Caco-2 (cell line): ENCODE results near the gene ZNF597. TPM values are rescaled to one million over a fixed set of nuclear protein-coding genes. Genes with fewer than 3 reads are reported as not detected.

Source experiments
- BruUV-seq: library from RNA; stranded (reverse); fragments of 400-500 nt; replicated peaks from 2 replicates; lab custom pipeline; 2021; lab: Mats Ljungman, UMichigan
- CTCF ChIA-PET: fragments of 300-600 bp; sonication (Branson Sonifier 250); formaldehyde crosslinking; loops from one replicate; lab custom pipeline; 2022; ENCODE audit warnings: antibody characterized with exemption; lab: Charles Lee
- POLR2A ChIA-PET: fragments of 300-600 bp; sonication (Branson Sonifier 250); formaldehyde crosslinking; loops from one replicate; lab custom pipeline; 2022; ENCODE audit warnings: antibody characterized with exemption; lab: Charles Lee
- DNase-seq, 2 experiments: peaks; one replicate each; pipeline versions ENCODE4 v3.0.0 to v3.0.0-alpha.2; 2020 to 2022
- H3K27me3 ChIP-seq: replicated peaks from 2 replicates; pipeline ENCODE4 v1.6.0; 2011; ENCODE audit warnings: low read length; ENCODE audit not compliant: control insufficient read depth, insufficient read depth
- H3K36me3 ChIP-seq: 2 replicates; pipeline ENCODE4 v1.5.1; 2011; ENCODE audit warnings: low read length; ENCODE audit not compliant: control insufficient read depth, insufficient read depth
- H3K4me1 ChIP-seq: fragments of 250-450 bp; sonication (Bioruptor Pico); 2 replicates; pipeline ENCODE4 v1.5.1; 2020; ENCODE audit warnings: mild to moderate bottlenecking
- H3K4me3 ChIP-seq: 2 replicates; pipeline ENCODE4 v1.5.1; 2011; ENCODE audit warnings: low read depth, mild to moderate bottlenecking, control low read depth, low read length
- H3K9me3 ChIP-seq: fragments of 250-450 bp; sonication (Bioruptor Pico); 2 replicates; pipeline ENCODE4 v1.5.1; 2020; ENCODE audit warnings: mild to moderate bottlenecking, moderate library complexity
- H3K27ac Mint-ChIP-seq: one replicate; pipeline ENCODE4 v1.8.0; 2022; ENCODE audit warnings: mixed read lengths; ENCODE audit not compliant: unreplicated experiment
- H3K27me3 Mint-ChIP-seq: one replicate; pipeline ENCODE4 v1.8.0; 2022; ENCODE audit warnings: mixed read lengths; ENCODE audit not compliant: insufficient read depth, unreplicated experiment
- H3K36me3 Mint-ChIP-seq: one replicate; pipeline ENCODE4 v1.8.0; 2022; ENCODE audit warnings: mild to moderate bottlenecking, mixed read lengths; ENCODE audit not compliant: insufficient read depth, unreplicated experiment
- H3K4me1 Mint-ChIP-seq: one replicate; pipeline ENCODE4 v1.8.0; 2022; ENCODE audit warnings: low read depth, mixed read lengths; ENCODE audit not compliant: unreplicated experiment
- H3K4me3 Mint-ChIP-seq: one replicate; pipeline ENCODE4 v1.8.0; 2022; ENCODE audit warnings: mild to moderate bottlenecking, moderate library complexity, mixed read lengths; ENCODE audit not compliant: unreplicated experiment
- H3K9me3 Mint-ChIP-seq: one replicate; pipeline ENCODE4 v1.8.0; 2022; ENCODE audit warnings: mixed read lengths; ENCODE audit not compliant: unreplicated experiment
- intact Hi-C: fragments of 100-400 bp; cut with micrococcal nuclease; formaldehyde crosslinking; loops from one replicate; pipeline ENCODE4 v1.10.0; 2022; ENCODE audit not compliant: unreplicated experiment
- total RNA-seq: library from RNA; stranded (reverse); gene quantifications from 2 replicates; pipeline ENCODE4 v1.2.3, GENCODE V29; 2022
- TF ChIP-seq, protein P1 (sequence below), 2 experiments: fragments of 200-600 bp in 1 of 2; IDR thresholded peaks; 1 replicate in 1 of 2; 2 replicates in 1 of 2; pipeline versions ENCODE4 v1.5.1 to v1.8.0; 2011 to 2022; ENCODE audit warnings: antibody characterized with exemption in 1 of 2, control low read depth in 1 of 2, inconsistent platforms in 1 of 2, low read depth in 1 of 2, low read length in 1 of 2, mild to moderate bottlenecking in 1 of 2, moderate library complexity in 1 of 2; ENCODE audit not compliant: insufficient read depth in 1 of 2, severe bottlenecking in 1 of 2, unreplicated experiment in 1 of 2

Gene ZNF597
- total RNA-seq, 1 experiment from 2014 or later, result 3.8 TPM

DNA sequence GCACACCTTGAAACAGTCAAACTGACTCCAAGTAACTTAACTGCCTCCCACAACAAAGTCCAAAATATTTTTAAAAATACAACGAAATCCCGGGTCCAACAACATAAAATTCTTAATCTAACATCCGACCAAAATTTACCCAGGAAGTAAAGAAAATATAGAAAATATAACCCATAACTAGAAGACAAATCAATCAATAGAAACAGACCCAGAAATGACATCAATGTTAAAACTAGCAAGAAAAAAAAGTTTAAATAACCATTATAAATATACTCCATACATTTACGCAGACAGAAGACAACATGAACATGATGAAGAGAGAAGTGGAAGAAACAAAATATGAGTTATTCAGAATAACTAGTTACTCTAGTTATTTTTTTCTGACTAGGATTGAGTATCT lies 3.7 kb downstream of the ZNF597 start:
- intact Hi-C loops, result loop anchor here (5.0 kb wide), 1 partner anchor 157 kb away; the partner anchor contains the start of gene ZNF263
- peaks cover 17% of the 10 kb centered on the region for H3K36me3 Mint-ChIP-seq
- H3K36me3 ChIP-seq, result no peaks in the 10 kb centered on the region
- no TSS peak for BruUV-seq
- H3K9me3 ChIP-seq, result no peaks in the 10 kb centered on the region; the same call in 1 of the 2 replicates
- H3K27me3 ChIP-seq, result no peaks in the 10 kb centered on the region
- H3K4me1 Mint-ChIP-seq, result no peaks in the 10 kb centered on the region
- H3K4me3 ChIP-seq, result no peak overlapping the region
- H3K27me3 Mint-ChIP-seq, result no peaks in the 10 kb centered on the region
- no peak overlapping the region for H3K27ac Mint-ChIP-seq
- H3K4me1 ChIP-seq, result no peaks in the 10 kb centered on the region
- ChIA-PET CTCF (no interaction called here), POLR2A (interaction anchor here (0.6 kb wide), 1 partner anchor 189 kb away, joined by 3 read pairs; no protein-coding TSS in a partner anchor)
- H3K9me3 Mint-ChIP-seq, result peaks cover 9% of the 10 kb centered on the region
- no peak for DNase-seq
- H3K4me3 Mint-ChIP-seq, result no peak overlapping the region
- TF ChIP-seq, protein P1, sequence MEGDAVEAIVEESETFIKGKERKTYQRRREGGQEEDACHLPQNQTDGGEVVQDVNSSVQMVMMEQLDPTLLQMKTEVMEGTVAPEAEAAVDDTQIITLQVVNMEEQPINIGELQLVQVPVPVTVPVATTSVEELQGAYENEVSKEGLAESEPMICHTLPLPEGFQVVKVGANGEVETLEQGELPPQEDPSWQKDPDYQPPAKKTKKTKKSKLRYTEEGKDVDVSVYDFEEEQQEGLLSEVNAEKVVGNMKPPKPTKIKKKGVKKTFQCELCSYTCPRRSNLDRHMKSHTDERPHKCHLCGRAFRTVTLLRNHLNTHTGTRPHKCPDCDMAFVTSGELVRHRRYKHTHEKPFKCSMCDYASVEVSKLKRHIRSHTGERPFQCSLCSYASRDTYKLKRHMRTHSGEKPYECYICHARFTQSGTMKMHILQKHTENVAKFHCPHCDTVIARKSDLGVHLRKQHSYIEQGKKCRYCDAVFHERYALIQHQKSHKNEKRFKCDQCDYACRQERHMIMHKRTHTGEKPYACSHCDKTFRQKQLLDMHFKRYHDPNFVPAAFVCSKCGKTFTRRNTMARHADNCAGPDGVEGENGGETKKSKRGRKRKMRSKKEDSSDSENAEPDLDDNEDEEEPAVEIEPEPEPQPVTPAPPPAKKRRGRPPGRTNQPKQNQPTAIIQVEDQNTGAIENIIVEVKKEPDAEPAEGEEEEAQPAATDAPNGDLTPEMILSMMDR (IDR thresholded peaks at IDR 0.05; ENCODE audit: insufficient read depth in 1 of 2, low read depth in 1 of 2, low read length in 1 of 2, severe bottlenecking in 1 of 2, unreplicated experiment in 1 of 2), result no peak

- Histone ChIP-seq H3K27me3 (no peaks in the 10 kb centered on the region), H3K9me3 (no peaks in the 10 kb centered on the region), H3K4me3 (no peak overlapping the region), H3K4me1 (no peaks in the 10 kb centered on the region), H3K36me3 (no peaks in the 10 kb centered on the region)
- Mint-ChIP-seq H3K9me3 (peaks cover 1% of the 10 kb centered on the region), H3K27me3 (no peaks in the 10 kb centered on the region), H3K4me1 (no peaks in the 10 kb centered on the region), H3K36me3 (peaks cover 2% of the 10 kb centered on the region), H3K4me3 (no peak overlapping the region), H3K27ac (no peak overlapping the region)
- ChIA-PET CTCF (no interaction called here), POLR2A (no interaction called here)
- intact Hi-C loops, result no loop called here
- no TSS peak for BruUV-seq
- no peak for DNase-seq
- TF ChIP-seq, protein P1 (IDR thresholded peaks at IDR 0.05; ENCODE audit: insufficient read depth in 1 of 2, low read depth in 1 of 2, low read length in 1 of 2, severe bottlenecking in 1 of 2, unreplicated experiment in 1 of 2), result no peak
These were observed 8.9 kb downstream of the ZNF597 start for GRCh38 chr16:3434373-3434772.

GRCh38 chr16:3431779-3432219 lies 11.5 kb downstream of the ZNF597 start:
- TF ChIP-seq, protein P1 (IDR thresholded peaks at IDR 0.05; ENCODE audit: insufficient read depth in 1 of 2, low read depth in 1 of 2, low read length in 1 of 2, severe bottlenecking in 1 of 2, unreplicated experiment in 1 of 2), result no peak
- ChIA-PET POLR2A (no interaction called here), CTCF (no interaction called here)
- BruUV-seq, result no TSS peak
- Mint-ChIP-seq H3K9me3 (no peaks in the 10 kb centered on the region), H3K36me3 (no peaks in the 10 kb centered on the region), H3K27me3 (no peaks in the 10 kb centered on the region), H3K4me3 (no peak overlapping the region), H3K4me1 (no peaks in the 10 kb centered on the region), H3K27ac (no peak overlapping the region)
- intact Hi-C loops, result no loop called here
- Histone ChIP-seq H3K4me1 (no peaks in the 10 kb centered on the region), H3K4me3 (no peak overlapping the region), H3K9me3 (no peaks in the 10 kb centered on the region), H3K27me3 (no peaks in the 10 kb centered on the region), H3K36me3 (no peaks in the 10 kb centered on the region)
- no peak for DNase-seq
